HL-60 (cell line): ENCODE measurements around the gene MYO9B.

Experiments used
- TF ChIP-seq, protein P1 (sequence below): IDR thresholded peaks from one replicate; pipeline ENCODE4 v1.5.1; 2011; ENCODE audit warnings: low read length, control low read depth, inconsistent platforms; ENCODE audit not compliant: insufficient read depth
- TF ChIP-seq, protein P2 (sequence below): IDR thresholded peaks from 2 replicates; pipeline ENCODE4 v1.6.1; 2012; ENCODE audit warnings: low read depth; ENCODE audit not compliant: insufficient replicate concordance

DNA sequence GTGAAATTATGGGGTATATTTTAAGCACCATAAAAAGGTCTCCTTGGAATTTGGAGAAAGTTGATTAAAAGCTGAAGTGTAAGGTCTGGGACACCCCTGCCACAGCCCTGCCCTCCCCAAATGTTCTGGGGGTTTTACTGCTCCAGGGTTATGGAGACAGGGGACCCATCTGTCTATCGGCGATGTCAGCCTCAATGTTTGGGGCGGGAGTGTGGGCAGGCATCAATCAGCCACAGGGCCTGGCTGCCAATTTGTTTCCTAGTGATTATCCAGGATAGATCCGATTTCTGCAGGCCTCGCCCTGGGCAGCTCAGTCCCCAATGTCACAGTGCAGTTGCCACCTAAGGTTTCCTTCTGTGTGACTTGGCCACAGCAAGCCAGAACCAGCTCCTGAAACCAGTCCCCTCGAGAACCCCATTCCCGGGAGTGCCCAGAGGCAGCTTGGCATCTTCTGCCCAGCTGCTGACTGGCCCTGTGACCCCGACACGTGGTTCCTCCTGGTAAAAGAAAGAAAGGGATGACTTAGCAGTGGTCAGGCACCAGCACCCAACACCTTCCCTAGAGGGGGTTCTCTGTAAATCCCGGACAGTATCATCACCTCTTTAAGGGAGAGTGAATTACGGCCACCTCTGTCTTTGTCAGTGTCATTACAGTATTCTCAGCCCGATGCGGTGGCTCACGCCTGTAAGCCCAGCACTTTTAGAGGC, 41.6 kb downstream of the MYO9B start:
- TF ChIP-seq, protein P1, sequence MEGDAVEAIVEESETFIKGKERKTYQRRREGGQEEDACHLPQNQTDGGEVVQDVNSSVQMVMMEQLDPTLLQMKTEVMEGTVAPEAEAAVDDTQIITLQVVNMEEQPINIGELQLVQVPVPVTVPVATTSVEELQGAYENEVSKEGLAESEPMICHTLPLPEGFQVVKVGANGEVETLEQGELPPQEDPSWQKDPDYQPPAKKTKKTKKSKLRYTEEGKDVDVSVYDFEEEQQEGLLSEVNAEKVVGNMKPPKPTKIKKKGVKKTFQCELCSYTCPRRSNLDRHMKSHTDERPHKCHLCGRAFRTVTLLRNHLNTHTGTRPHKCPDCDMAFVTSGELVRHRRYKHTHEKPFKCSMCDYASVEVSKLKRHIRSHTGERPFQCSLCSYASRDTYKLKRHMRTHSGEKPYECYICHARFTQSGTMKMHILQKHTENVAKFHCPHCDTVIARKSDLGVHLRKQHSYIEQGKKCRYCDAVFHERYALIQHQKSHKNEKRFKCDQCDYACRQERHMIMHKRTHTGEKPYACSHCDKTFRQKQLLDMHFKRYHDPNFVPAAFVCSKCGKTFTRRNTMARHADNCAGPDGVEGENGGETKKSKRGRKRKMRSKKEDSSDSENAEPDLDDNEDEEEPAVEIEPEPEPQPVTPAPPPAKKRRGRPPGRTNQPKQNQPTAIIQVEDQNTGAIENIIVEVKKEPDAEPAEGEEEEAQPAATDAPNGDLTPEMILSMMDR, result no peak
- TF ChIP-seq, protein P2, sequence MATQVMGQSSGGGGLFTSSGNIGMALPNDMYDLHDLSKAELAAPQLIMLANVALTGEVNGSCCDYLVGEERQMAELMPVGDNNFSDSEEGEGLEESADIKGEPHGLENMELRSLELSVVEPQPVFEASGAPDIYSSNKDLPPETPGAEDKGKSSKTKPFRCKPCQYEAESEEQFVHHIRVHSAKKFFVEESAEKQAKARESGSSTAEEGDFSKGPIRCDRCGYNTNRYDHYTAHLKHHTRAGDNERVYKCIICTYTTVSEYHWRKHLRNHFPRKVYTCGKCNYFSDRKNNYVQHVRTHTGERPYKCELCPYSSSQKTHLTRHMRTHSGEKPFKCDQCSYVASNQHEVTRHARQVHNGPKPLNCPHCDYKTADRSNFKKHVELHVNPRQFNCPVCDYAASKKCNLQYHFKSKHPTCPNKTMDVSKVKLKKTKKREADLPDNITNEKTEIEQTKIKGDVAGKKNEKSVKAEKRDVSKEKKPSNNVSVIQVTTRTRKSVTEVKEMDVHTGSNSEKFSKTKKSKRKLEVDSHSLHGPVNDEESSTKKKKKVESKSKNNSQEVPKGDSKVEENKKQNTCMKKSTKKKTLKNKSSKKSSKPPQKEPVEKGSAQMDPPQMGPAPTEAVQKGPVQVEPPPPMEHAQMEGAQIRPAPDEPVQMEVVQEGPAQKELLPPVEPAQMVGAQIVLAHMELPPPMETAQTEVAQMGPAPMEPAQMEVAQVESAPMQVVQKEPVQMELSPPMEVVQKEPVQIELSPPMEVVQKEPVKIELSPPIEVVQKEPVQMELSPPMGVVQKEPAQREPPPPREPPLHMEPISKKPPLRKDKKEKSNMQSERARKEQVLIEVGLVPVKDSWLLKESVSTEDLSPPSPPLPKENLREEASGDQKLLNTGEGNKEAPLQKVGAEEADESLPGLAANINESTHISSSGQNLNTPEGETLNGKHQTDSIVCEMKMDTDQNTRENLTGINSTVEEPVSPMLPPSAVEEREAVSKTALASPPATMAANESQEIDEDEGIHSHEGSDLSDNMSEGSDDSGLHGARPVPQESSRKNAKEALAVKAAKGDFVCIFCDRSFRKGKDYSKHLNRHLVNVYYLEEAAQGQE, result no peak
